ENCODE measurements around the gene ZNF473. TPM values are rescaled to one million over a fixed set of nuclear protein-coding genes. Genes with fewer than 3 reads are reported as not detected.

ZNF473 gene
- total RNA-seq = 5.6 and 6.0 TPM in 2 replicates

DNA sequence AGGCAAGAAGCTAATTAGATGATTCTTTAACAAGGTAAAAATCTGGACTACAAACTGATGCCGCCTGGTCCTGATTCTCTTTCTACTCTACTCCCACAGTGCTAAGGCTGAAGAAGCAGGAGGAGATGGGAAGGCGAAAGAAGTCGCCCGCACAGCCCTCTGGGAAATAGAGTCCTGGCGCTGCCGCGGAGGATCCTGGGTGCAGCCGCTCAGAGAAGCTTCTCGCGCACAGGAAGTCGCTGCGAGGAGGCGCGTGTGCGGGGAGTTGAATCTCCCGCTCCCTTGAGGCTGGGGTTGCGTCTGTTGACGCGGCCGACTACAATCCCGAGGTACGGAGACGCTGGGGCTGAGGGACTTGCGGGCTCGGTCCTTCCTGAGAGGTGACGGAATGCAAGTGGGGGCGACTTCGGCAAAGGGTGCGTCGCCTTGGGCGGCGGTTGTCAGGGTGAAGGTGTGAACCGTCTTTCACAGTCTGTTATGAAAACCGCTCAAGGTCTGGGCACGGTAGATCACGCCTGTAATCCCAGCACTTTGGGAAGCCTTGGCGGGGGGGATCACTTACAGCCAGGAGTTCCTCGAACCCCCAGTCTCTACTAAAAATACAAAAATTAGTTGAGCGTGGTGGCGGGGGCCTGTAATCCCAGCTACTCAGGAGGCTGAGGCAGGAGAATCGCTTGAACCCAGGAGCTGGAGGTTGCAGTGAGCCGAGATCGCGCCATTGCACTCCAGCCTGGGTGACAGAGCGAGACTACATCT is at the start of gene ZNF473:
Gene ZNF473 (plus strand): TSS at position 212 of the 756 bp plus-strand sequence. CDS start 5,078 bp downstream, outside the sequence.

DNA sequence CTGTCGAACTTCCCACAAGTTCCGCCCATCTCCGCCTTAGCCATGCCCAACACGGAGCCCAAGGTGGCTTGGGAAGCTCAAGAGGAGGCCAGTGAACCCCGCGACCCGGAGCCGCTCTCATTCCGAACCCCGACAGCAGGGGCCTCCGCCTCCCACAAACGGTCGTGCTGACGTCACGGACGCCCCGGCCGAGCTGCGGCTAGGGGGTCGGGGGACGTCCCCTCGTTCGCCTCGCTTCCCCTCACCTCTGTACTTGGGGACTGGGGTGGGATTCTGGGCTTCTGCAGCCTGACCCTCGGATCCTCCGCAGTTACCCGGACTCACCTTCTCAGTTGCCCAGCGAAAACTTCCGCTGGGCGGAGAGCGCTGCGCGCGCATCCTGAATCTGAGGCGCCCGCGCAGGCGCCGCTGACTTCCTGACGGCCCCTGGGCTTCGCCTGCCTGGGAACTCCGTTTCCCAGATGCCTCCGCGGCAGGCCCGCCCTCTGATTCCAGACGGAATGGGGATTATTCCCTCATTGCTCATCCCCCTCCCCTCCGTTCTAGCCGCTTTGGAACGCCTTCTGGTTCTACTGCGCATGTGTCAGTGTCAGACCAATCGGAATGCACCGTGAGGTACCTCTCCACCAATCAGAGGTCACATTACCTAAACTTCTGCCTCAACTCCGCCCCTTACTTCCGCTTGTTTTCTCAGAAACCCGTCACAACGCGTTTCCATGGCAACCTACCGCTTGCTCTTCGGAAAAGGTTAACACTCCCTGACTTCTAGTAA is 597 bp upstream of the ZNF473 start, which contains the start of gene VRK3:
Gene VRK3 (minus strand): TSS at position 351 of the 772 bp plus-strand sequence. CDS start 9,210 bp downstream, outside the sequence.

Other genes starting within 250 kb of the ZNF473 start
- 30.4 and 46.0 TPM in 2 replicates for gene FUZ, start 212.7 kb upstream of the ZNF473 start, total RNA-seq
- gene MED25, start 207.7 kb upstream of the ZNF473 start, total RNA-seq = 17.7 and 26.9 TPM in 2 replicates
- gene PTOV1, start 174.8 kb upstream of the ZNF473 start, total RNA-seq = 58.6 and 81.0 TPM in 2 replicates
- 43.3 and 55.9 TPM in 2 replicates for gene PNKP, start 158.4 kb upstream of the ZNF473 start, total RNA-seq
- gene AKT1S1, start 148.7 kb upstream of the ZNF473 start, total RNA-seq = 11.8 and 18.9 TPM in 2 replicates
- gene TBC1D17, start 148.3 kb upstream of the ZNF473 start, total RNA-seq = 21.4 and 24.8 TPM in 2 replicates
- gene IL4I1, start 129.1 kb upstream of the ZNF473 start, total RNA-seq = 1.0 and 1.3 TPM in 2 replicates
- 19.9 and 30.4 TPM in 2 replicates for gene ATF5, start 96.8 kb upstream of the ZNF473 start, total RNA-seq
- gene NUP62, start 96.5 kb upstream of the ZNF473 start, total RNA-seq = 28.1 TPM in 2 replicates
- gene SIGLEC11, start 64.8 kb upstream of the ZNF473 start, total RNA-seq = not detected in 2 replicates
- gene VRK3, start 633 bp upstream of the ZNF473 start, total RNA-seq = 32.9 and 34.4 TPM in 2 replicates
- gene IZUMO2, start 137.3 kb downstream of the ZNF473 start, total RNA-seq = not detected in 2 replicates
- not detected in 2 replicates for gene MYH14, start 177.6 kb downstream of the ZNF473 start, total RNA-seq